Measurements from ENCODE around the gene KRT33B.
A peak's percentile ranks its signal among the peaks of the same experiment; 100 is the strongest.
"Not testable (repeated sequence)": the region's sequence is repeated elsewhere in the genome, so short reads cannot be mapped to it uniquely, and the experiment has no call there.

KRT33B gene

DNA sequence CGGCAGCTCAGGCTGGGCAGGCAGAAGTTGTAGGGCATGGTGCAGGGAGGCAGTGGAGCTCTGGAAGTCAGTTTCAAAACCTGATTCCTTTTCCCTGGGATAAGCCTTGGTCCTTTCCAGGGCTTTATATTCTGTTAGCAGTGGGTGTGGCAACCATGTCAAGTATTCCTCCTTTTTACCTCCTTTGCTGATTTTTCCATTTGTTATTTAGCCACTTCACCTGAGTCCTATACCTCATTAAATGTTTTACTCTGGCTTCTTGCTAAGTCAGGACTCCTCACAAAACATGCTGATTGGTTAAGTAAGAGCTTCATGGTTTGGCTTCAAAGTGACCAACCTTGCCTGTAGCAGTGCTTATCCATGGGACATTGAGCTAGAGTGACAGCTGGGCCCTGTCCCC, at the start of gene KRT33B:
TSS of gene KRT33B (minus strand) at position 101 of the 400 bp plus-strand sequence. CDS start at position 38, 63 bp downstream.
- no peak for DNase-seq

DNA sequence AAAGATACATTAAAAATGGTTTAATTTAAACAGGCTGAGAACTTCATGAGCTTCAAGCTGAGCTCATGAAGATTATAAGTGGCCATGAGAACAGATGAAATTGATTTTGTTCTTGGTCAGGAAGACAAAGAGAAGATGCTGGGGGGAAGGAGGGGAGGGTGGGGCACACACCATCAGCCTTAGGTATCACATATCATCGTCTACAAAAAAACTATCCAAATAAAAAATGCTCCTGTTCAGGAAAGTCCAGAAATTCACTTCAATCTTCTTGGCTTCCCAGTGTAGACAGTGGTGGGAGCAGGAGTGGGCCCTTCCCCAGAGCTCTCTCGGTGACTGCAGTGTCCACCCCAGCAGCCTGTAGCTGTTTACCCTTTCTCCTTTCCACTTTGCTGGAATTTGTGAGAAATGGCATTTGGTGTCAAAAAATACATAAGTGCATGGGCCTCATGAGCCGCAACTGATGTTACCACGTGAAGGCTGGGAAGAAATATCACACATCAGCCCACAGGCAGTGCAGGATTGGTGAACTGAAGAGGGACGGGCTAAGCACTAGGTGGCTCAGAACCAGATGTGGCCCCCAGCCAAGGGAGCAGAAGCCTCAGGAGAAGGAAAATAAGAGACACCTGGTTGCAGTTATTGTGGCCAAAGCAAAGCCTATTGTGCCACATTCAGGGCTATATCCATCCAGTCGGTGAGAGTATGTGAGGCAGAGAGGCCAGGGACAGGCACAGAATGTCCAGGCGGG, 48.7 kb upstream of the KRT33B start:
- DNase-seq, result no peak

DNA sequence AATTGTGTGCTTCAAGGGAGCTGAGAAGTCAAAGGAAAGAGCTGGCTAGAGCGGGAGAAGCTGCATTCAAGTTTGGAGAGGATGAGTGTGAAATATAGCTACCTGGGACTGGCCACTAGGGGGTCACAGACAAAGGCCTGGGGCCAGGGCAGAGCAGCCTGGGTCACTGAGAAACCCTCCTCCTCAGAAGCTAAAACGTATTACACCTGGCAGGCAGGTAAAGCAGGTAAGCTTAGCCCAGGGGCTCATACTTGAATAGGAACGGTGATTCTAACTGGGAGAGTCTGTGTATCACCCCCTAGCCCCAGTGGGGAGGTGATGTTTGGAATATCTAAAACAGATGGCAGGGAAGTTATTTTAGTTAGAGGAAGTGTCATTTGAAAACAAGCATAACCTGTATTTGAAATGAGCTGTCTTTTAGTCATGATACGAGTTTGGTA, 48.0 kb upstream of the KRT33B start:
- no peak for DNase-seq

DNA sequence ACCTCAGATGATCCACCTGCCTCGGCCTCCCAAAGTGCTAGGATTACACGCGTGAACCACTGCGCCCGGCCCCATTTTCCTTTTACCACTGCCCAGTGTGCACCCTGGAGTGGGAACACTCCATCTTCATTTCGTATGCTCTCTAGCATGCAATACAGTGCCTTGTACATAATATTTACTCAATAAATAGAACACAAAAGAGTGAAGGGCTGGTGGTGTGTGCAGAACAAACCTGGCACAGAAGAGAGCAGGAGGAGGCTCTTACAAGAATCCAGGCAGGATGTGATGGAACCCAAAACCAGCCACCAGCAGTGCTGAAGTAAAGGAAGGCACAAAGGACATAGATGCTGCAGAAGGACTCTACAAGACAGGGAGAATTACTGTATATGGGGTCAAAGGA, 47.5 kb upstream of the KRT33B start:
- DNase-seq, result no peak

DNA sequence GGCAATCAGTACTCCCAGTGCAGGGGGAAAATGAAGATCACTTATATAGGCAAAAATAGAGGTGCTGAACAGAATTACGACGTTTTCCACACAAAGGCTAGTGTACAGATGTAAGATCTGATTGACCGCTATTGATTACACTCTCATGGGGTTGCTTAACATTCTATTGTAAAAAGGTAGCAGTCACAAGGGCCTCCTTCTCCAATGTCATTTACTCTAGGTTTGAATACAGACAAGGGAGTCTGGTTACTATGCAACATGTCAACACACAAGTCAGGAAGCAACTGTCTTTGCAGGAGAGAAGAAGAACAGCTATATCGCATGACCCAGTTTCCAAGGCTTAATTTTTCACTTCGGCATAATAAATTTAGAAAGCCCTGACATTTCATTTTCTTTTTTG, 46.9 kb upstream of the KRT33B start:
- no peak for DNase-seq

DNA sequence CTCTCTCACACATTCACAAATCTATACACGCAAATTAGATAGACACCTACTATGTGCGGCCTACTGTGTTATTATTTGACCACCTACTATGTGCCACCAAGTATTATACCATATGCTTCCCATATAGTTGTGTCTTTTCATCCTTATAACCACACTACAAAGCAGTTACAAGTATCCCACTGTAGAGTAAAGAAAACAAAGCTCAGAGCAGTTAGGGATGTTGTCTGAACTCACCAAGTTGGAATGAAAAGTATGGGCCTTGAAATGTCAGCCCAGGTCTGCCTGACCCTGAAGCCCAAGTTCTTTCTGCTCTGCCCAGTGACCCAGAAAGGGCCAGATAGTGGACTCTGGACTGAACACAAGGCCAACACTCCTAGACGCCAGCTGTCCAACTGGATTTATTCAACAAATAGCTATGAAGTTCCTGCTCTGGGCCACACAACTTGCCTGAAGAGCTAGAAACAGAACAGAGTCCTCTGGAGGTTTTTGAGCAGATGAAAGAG, 46.3 kb upstream of the KRT33B start:
- no peak for DNase-seq

DNA sequence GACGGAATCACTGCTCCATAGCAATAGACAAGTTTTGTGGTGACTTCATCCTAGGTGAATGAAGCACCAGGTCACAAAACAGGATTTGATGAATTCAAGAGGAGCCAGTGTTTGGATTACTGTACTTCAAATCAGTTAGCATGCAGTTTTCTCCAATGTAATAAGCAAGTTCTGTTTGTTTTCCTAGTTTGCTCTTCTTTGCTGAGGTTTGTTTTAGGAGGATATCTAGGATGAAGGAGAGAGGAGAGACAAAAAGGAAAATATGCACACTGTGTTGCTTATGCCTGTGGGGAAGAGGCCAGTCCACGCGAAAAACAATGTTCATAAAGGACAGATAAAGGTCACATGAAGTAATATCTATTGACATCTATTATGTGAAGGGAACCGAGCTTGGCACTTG, 45.8 kb upstream of the KRT33B start:
- no peak for DNase-seq

GRCh38 chr17:41413982-41414381, 44.4 kb upstream of the KRT33B start:
- DNase-seq, result no peak

DNA sequence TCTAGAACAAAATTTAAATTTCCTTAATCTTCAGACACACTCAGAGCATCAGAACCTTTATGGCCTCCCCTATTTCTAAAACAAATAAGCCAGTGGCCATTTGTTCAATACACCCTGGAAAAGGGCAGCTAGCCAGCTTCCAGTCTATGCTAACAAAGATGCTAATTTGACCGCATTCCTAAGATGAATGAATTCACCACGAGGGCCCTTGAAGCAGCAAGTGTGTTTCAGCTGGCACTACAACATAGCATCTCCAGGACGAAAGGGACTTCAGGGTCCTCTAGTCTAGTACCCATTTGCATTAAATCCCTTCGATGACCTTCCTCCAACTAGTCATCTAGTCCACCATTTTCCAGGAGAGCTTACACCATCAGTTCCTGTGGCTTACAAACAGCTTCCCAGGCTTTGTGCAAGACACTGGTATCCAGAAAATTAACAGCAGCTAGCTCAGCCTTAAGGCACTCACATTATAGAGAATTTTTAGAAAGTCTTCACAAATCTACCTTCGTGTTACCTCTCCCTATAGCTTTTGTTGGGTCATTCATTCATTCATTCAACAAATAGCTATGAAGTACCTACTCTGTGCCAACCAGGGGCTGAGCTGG, 43.8 kb upstream of the KRT33B start:
- no peak for DNase-seq

DNA sequence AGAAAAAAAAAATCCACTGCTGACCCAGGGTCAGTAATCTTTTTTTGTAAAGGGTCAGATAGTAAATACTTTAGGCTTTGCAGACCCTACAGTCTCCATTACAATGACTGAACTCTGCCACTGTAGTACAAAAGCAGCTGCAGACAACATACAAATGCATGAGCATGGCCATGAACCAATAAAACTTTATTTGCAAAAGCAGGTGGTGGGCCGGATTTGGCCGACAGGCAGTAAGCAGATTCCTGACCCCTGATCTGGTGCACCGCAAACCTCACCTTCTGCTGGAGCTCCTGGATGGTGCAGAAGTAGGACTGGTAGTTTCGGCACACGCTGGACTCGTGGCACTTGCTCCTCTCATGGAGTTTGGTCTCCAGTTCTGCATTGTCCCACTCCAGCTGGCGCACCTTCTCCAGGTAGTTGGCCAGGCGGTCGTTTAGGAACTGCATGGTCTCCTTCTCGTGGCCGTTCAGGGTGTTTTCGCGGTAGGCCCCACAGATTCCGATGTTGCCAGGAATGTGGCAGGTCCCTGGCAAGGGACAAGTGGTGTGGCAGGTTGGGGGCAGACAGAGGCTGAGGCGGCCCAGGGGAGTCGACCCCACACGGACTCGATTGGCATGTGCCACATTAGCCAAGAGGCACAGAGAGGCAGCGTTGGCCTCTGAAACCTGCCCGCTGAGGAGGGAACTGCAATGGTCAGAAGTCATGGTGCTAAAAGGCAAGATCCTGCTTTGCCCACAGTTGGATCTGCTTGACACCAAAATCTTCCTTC, 41.6 kb upstream of the KRT33B start:
- DNase-seq, result no peak

DNA sequence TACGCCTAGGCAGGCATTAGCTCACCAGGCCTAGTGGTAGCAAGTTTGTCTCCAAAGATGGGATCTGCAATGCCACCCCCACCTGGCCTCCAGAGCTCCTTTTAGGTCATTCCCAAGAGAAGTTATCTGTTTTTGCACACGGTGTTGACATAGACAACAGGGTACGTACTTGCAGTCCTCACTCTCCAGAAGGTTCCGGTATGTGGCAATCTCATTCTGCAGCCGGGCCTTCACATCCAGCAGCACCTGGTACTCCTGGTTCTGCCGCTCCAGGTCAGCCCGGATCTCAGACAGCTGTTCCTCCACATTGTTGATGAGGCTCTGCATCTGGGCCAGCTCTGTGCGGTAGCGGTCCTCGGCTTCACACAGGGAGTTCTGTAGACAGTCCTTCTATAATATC, 37.6 kb upstream of the KRT33B start:
- no peak for DNase-seq

DNA sequence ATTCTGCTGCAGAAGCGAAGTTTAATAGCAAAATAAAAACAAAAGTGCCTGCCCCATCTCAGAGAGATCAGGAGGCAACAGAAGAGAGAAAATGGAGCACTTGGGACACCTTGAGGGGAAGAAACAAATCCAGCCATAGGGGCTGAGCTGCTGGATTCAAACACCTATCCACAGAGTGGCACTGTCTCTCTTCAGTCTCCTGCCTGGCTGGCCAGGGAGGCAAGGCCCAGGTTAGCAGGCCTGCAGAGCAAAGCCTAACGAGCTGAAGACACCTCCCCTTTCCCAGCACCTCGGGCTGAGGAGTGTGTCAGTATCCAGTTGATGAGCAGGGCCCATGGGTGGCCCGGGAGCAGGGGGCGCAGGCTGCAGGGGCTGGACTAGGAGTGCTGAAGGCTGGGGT, 36.6 kb upstream of the KRT33B start:
- DNase-seq, result no peak

DNA sequence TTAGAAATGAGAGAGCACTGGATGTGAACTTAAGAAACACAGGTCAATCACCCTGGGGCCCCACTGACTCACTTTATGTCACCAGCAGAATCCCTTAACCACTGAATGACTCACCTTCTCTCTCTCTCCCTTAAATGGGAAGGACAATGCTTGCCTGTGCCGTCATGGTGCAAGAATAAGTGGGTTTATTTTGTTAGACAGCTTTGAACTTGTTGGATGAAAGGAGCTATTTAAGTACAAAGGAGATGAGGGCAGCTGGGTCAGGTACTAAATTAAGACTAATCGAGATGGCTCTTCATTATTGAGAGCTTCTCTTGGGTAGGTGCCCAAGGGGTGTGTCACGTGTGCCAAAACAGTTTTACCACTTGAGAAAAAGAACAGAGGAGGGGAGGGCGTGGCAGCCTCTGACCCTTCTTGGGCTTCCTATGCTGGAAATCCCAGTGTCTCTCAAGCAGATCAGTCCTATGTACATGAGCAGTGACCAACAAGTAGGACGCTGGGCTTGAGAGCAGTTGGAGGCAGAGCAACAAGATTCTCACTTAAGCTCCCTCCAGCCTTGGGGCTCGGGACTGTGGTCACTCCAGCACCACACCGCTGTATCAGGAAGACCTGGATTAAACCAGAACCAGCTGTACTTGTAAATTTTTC, 34.5 kb upstream of the KRT33B start:
- DNase-seq, result no peak

- no peak for DNase-seq
Measured at GRCh38 chr17:41403404-41404023, 33.9 kb upstream of the KRT33B start.

DNA sequence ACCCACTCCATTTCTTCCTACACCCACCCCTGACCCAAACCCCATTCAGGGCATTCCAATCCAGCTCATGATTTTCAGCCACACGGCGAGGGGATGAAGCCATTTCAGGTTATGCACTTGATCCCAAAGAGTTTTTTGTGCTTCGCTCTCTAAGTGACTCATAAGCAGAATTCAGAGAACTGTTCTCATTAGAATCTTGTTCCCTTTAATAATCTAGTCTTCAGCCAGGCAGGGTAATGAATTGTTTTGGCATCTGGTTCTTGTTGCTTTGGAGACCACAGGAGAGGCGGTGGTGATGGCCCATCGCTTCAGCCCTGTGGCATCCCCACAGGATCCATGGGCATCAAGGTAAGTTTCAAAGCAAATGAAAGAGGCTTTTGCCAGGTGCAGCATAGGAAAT, 32.5 kb upstream of the KRT33B start:
- DNase-seq, result no peak

- peak; percentile 48 for DNase-seq
Measured at GRCh38 chr17:41396996-41397660, 27.5 kb upstream of the KRT33B start, which contains the start of gene KRT31. TSS of gene KRT31 (minus strand) at chr17:41397608. CDS start at chr17:41397539, 69 bp downstream.

DNA sequence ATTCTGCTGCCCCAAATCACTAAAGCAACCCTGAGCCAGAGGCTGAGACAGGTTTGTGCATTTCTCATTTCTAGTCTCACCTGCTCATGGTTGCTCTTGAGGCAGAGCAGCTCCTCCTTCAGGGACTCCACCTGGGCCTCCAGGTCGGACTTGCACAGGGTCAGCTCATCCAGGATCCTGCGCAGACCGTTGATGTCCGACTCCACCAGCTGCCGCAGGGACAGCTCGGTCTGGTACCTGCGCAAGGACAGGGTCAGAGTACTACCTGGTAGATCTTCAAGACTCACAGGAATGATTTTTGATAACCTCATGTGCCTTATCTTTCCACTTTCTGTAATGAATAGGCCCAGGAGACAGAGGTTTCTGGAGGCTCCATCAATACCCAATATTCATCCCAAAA, 26.7 kb upstream of the KRT33B start:
- DNase-seq, result no peak

- no peak for DNase-seq
Measured at GRCh38 chr17:41395611-41396010, 26.0 kb upstream of the KRT33B start.

DNA sequence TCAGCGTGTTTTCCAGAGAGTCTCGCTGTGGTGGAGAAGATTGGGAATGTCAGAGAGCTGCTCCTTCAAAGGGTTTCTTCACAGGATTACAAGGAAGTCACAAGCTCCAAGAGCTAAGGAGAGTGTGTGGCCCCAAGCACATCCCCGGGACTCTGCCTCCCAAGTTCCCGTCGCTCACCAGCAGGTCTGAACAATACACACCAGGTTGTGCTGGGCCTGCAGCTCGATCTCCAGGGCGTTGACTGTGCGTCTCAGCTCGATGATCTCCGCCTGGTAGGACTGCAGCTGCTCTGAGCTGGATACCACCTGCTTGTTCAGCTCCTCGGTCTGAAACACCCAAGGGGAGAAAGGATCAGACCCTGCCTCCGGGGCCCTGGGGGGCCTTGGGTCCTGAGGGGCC, 25.4 kb upstream of the KRT33B start:
- not testable (repeated sequence) for DNase-seq

GRCh38 chr17:41394254-41394996, 24.8 kb upstream of the KRT33B start:
- DNase-seq, result no peak

DNA sequence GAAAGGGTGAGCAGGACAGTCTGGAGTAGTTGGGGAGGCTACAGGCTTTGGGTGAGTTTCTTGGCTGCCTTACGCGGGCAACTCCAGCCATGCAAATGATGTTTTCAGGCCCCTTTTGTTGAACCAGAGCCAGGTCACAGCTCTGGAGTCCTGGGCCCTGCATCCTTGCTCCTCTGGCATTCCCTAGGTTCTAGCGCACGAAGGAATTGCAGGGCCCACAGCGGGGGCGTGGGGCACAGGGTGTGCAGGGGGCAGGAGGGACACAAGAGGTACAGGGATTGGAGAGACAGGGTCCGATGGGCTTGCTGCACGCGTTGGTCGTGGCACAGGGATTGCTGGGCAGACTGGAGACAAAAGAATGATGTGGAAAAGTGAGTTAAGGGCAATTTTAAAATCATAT, 24.2 kb upstream of the KRT33B start:
- DNase-seq, result no peak

All from right forelimb (tissue), 1 donor.